Progenitor cell of endocrine pancreas (in vitro differentiated cells): ENCODE results near the gene IFNGR1. TPM values are rescaled to one million over a fixed set of nuclear protein-coding genes. Genes with fewer than 3 reads are reported as not detected.

Source experiments
- DNase-seq: peaks from one replicate; pipeline ENCODE4 v3.0.0; 2021; ENCODE audit warnings: low spot score; ENCODE audit not compliant: unreplicated experiment
- H3K27ac Mint-ChIP-seq: 2 replicates; pipeline ENCODE4 v1.8.0; 2021; ENCODE audit warnings: mild to moderate bottlenecking, moderate library complexity, mixed read lengths
- H3K27me3 Mint-ChIP-seq: 2 replicates; pipeline ENCODE4 v1.8.0; 2021; ENCODE audit warnings: mixed read lengths
- H3K36me3 Mint-ChIP-seq: 2 replicates; pipeline ENCODE4 v1.8.0; 2022; ENCODE audit warnings: mixed read lengths; ENCODE audit not compliant: insufficient read depth
- H3K4me1 Mint-ChIP-seq: 2 replicates; pipeline ENCODE4 v1.8.0; 2021; ENCODE audit warnings: low read depth, mixed read lengths
- H3K4me3 Mint-ChIP-seq: 2 replicates; pipeline ENCODE4 v1.8.0; 2021; ENCODE audit warnings: low read depth, mild to moderate bottlenecking, moderate library complexity, mixed read lengths
- H3K9me3 Mint-ChIP-seq: 2 replicates; pipeline ENCODE4 v1.8.0; 2021; ENCODE audit warnings: low read depth, mixed read lengths
- CTCF ChIP-seq: fragments of 200-600 bp; sonication (generic); IDR thresholded peaks from one replicate; pipeline ENCODE4 v1.5.0; 2021; ENCODE audit warnings: antibody characterized with exemption, mild to moderate bottlenecking; ENCODE audit not compliant: unreplicated experiment
- total RNA-seq: library from RNA; stranded (reverse); gene quantifications from 2 replicates; pipeline ENCODE4 v1.2.1, GENCODE V29; 2021

The IFNGR1 gene
- total RNA-seq, 1 donor from 2014 or later, result 29.4 TPM

GRCh38 chr6:137191670-137192069 lies 27.5 kb downstream of the IFNGR1 start:
- H3K4me1 Mint-ChIP-seq, result no peaks in the 10 kb centered on the region
- no peak for DNase-seq
- H3K27me3 Mint-ChIP-seq, result no peaks in the 10 kb centered on the region
- no peak overlapping the region for H3K27ac Mint-ChIP-seq
- TF ChIP-seq CTCF, result no peak
- H3K36me3 Mint-ChIP-seq, result peaks cover 1% of the 10 kb centered on the region
- peaks cover 17% of the 10 kb centered on the region for H3K9me3 Mint-ChIP-seq
- no peak overlapping the region for H3K4me3 Mint-ChIP-seq

GRCh38 chr6:137191236-137191635 lies 27.9 kb downstream of the IFNGR1 start:
- Mint-ChIP-seq H3K27me3 (no peaks in the 10 kb centered on the region), H3K9me3 (peaks cover 19% of the 10 kb centered on the region), H3K36me3 (no peaks in the 10 kb centered on the region), H3K4me1 (no peaks in the 10 kb centered on the region), H3K27ac (no peak overlapping the region), H3K4me3 (no peak overlapping the region)
- no peak for TF ChIP-seq CTCF
- no peak for DNase-seq

- Mint-ChIP-seq H3K27ac (no peak overlapping the region), H3K4me1 (no peaks in the 10 kb centered on the region), H3K36me3 (no peaks in the 10 kb centered on the region), H3K4me3 (no peak overlapping the region), H3K9me3 (peaks cover 25% of the 10 kb centered on the region), H3K27me3 (no peaks in the 10 kb centered on the region)
- TF ChIP-seq CTCF, result no peak
- no peak for DNase-seq
These were observed 28.5 kb downstream of the IFNGR1 start for GRCh38 chr6:137190583-137191094.

- DNase-seq, result no peak
- Mint-ChIP-seq H3K4me1 (no peaks in the 10 kb centered on the region), H3K36me3 (peaks cover 1% of the 10 kb centered on the region), H3K27ac (no peak overlapping the region), H3K9me3 (peaks cover 38% of the 10 kb centered on the region), H3K4me3 (no peak overlapping the region), H3K27me3 (no peaks in the 10 kb centered on the region)
- no peak for TF ChIP-seq CTCF
These were observed 30.3 kb downstream of the IFNGR1 start for GRCh38 chr6:137188855-137189254.

- no peaks in the 10 kb centered on the region for H3K27me3 Mint-ChIP-seq
- no peak for DNase-seq
- H3K9me3 Mint-ChIP-seq, result peaks cover 41% of the 10 kb centered on the region
- no peak overlapping the region for H3K27ac Mint-ChIP-seq
- H3K36me3 Mint-ChIP-seq, result peaks cover 1% of the 10 kb centered on the region
- no peak overlapping the region for H3K4me3 Mint-ChIP-seq
- TF ChIP-seq CTCF, result no peak
- no peaks in the 10 kb centered on the region for H3K4me1 Mint-ChIP-seq
These were observed 33.9 kb downstream of the IFNGR1 start for GRCh38 chr6:137185290-137185689.
